GM18951 (cell line): ENCODE results near the gene CACHD1.

Experiments used
- POLR2A ChIP-seq: IDR thresholded peaks from 4 replicates; pipeline ENCODE4 v1.6.1; 2011; ENCODE audit warnings: mild to moderate bottlenecking; ENCODE audit not compliant: insufficient read length, insufficient read depth; ENCODE audit errors: extremely low read depth
- in situ Hi-C: fragments of 300-500 bp; cut with MboI; formaldehyde crosslinking; loops from one replicate; pipeline ENCODE4 v1.12.0; 2022; ENCODE audit warnings: low sequenced_read_pairs, mixed read lengths, inconsistent platforms; ENCODE audit not compliant: unreplicated experiment

Gene CACHD1

GRCh38 chr1:64676386-64676785, 206.5 kb downstream of the CACHD1 start:
- no peak for TF ChIP-seq POLR2A
- in situ Hi-C loops, result no loop called here

- in situ Hi-C loops, result no loop called here
- no peak for TF ChIP-seq POLR2A
Measured at GRCh38 chr1:64677532-64677931, 207.6 kb downstream of the CACHD1 start.

- in situ Hi-C loops, result no loop called here
- no peak for TF ChIP-seq POLR2A
Measured at GRCh38 chr1:64678366-64678765, 208.4 kb downstream of the CACHD1 start.

DNA sequence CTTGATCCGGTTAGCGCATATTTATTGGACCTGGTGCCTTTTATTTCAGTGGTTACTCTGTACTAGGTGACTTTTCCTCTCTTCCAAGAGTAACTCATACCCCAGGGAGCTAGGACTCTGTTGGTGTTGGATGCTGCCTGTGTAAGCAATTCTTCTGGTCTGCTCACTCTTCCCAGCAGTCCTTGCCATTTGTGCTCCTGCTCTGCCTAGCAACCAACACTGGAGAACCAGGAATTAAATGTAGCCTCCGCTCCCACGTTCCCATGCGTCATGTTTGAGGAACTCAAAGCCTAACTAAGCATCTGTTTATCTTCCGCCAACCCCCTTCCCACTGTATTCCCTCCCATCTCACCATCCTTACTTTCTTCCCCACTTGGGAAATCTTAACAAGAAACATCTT, 209.2 kb downstream of the CACHD1 start:
- TF ChIP-seq POLR2A, result no peak

GRCh38 chr1:64680599-64680998, 210.7 kb downstream of the CACHD1 start:
- in situ Hi-C loops, result no loop called here
- no peak for TF ChIP-seq POLR2A

More for the DNA sequence above, 209.2 kb downstream of the CACHD1 start:
- in situ Hi-C loops, result no loop called here

GRCh38 chr1:64681043-64681442, 211.1 kb downstream of the CACHD1 start:
- no peak for TF ChIP-seq POLR2A
- in situ Hi-C loops, result no loop called here

DNA sequence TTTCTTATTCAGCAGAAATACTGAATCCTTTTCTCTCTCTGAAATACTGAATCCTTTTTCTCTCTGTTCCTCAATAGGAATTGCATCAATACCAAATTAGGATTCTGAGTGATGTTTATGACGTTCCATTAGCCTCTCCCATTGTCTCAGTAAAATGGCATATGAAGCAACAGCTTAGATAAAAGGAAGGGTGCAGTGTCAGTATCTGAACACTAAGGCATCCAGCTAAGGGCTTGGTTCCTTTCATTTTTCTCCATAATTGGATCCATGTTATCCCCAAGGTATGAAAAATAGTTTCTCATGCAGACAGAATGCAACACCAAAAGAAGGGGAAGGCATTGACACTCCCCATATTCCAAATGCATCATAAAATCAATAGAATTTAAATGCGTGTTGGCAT, 213.5 kb downstream of the CACHD1 start:
- in situ Hi-C loops, result no loop called here
- no peak for TF ChIP-seq POLR2A

- in situ Hi-C loops, result no loop called here
- TF ChIP-seq POLR2A, result no peak
Measured at GRCh38 chr1:64685217-64685616, 215.3 kb downstream of the CACHD1 start.

DNA sequence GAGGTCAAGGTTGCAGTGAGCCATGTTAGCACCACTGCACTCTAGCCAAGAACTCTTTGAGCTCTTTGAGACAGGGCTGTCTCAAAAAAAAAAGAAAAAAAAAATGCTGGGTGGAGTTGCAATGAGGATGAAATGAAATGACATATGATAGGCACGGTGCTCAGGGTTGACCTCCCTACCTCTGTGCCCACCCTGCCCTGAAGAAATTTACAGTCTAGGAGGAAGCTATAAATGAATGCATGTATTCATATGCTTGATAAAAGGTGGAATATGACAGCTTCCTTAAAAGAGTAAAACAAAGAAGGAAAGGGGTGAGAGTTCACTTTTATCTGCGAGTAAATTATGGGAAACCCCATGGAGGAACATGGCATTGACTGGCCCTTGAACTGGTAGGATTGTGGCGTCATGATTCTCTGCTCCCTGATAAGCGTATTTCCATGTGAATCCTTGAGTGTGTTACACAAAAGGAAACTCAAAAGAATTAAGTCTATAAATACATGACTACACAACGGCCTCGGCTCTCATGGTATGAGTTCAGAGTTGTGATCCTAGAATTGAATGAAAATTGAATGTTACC, 215.9 kb downstream of the CACHD1 start:
- in situ Hi-C loops, result no loop called here
- TF ChIP-seq POLR2A, result no peak

GRCh38 chr1:64686828-64687724, 217.1 kb downstream of the CACHD1 start:
- TF ChIP-seq POLR2A, result no peak
- in situ Hi-C loops, result no loop called here

GRCh38 chr1:64687725-64688327, 217.9 kb downstream of the CACHD1 start:
- in situ Hi-C loops, result no loop called here
- TF ChIP-seq POLR2A, result no peak

DNA sequence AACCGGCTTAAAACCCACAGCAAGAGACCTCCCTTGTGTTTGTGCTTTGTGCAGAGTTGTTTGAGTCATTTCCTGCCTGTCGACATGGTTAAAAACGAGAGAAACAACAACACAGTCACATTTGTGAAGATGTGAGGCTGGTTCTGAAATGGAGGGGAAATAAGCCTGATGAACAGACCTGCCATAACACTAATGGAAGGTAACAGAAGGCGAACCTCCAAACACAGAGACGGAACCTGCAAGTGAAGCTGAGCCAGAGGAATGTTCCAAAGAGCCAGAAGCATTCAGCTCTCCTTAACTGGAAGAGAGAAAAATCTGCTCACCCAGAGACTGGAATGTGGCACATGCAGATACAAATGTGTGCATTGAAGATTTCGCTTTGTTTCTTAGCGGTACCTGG, 221.7 kb downstream of the CACHD1 start:
- in situ Hi-C loops, result no loop called here
- TF ChIP-seq POLR2A, result no peak

DNA sequence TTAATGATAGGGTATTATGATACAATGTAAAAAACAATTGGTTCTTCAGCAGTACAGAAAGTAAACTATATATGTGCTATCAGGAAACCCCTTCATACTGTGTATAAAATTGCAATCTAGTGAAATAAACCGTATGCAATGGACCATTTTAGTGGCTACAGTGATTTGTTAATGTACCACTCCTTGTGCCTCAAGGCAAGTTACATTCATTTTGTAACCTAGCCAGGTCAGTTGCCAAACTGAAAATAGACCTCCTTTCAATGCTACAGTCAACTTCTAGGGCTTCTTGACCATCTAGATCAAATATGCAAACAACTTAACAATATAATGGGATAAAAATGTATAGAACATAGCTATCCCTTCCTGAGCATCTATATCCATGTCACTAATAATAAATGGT, 223.0 kb downstream of the CACHD1 start:
- TF ChIP-seq POLR2A, result no peak
- in situ Hi-C loops, result no loop called here

- TF ChIP-seq POLR2A, result no peak
- in situ Hi-C loops, result no loop called here
Measured at GRCh38 chr1:64693406-64693805, 223.5 kb downstream of the CACHD1 start.
